ENCODE data around the gene TNFAIP8L1.

Gene TNFAIP8L1

GRCh38 chr19:4609878-4610511 lies 29.3 kb upstream of the TNFAIP8L1 start:
- no peak for DNase-seq (ENCODE audit: low read depth)

DNA sequence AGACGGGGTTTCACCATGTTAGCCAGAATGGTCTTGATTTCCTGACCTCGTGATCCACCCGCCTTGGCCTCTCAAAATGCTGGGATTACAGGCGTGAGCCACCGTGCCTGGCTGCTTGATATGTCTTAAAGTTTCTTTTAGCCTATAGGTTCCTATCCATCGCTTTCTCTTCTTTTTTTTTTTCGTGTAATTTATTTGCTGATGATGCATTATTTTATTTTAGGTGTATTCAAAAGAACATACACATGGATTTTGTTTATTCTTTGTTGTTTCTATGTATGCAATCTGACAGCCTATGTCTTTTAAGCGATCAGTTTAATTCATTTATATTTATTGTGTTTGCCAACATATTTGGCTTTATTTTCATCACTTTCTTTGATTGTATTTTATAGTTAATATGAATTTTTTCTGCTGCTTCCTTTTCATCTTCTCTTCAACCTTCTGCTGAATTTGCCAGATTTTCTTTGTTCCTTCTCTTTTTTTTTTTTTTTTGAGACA lies 26.0 kb upstream of the TNFAIP8L1 start:
- DNase-seq (ENCODE audit: low read depth) = no peak

DNA sequence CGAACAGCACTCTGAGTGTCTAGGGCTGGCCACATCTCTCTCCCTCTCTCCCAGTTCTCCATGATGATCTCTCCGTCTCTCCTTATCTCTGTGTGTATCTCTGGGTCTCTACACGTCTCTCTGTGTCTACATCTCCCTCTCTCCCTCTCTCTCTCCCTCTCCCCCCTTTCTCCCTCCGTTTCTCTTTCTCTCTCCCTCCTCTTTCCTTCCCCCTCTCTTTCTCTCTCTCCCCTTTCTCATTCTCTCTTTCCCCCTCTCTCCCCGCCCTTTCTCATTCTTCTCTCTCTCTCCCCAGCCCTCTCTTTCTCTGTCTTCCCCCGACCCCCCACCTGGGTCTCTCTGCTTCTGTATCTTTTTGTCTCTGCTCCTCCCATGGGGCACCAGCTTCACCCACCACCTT lies 21.3 kb upstream of the TNFAIP8L1 start:
- DNase-seq (ENCODE audit: low read depth) = no peak

GRCh38 chr19:4619668-4620294 lies 19.5 kb upstream of the TNFAIP8L1 start:
- no peak for DNase-seq (ENCODE audit: low read depth)

DNA sequence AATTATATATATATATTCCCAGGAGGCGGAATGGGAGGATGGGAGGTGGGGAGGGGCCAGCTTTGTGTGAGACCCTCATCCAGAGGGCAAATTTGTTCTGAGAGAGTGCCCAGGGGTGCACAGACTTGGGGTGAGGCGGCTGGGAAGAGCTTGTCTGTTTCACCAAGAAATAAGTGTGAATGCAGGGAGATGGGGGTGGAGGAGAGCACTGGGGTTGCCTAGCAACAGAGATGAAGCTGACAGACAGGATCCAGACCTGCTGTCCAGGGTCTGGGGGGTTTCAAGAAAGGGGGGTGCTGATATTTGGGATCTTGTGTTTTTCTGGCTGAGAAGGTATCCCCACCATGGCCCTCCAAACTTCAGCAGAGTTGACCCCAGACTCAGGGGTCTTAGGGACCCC lies 18.6 kb upstream of the TNFAIP8L1 start:
- no peak for DNase-seq (ENCODE audit: low read depth)

GRCh38 chr19:4622695-4623421 lies 16.5 kb upstream of the TNFAIP8L1 start:
- DNase-seq (ENCODE audit: low read depth) = no peak

DNA sequence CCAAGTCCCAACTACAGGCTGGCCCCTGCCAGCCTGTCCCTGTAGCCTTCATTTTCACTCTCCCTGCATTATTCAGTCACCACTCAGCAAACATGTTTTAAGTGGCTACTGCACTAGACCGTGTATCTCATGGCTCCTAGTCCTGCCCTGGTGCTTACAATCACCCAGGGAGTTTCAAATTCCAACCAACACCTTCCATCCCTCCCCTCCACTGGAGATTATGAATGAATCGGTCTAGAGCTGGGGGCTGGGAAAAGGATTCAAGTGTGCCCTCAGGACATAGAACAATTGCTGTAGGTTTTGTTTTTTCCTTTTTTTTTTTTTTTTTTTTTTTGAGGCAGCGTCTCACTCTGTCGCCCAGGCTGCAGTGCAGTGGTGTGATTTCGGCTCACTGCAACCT lies 15.0 kb upstream of the TNFAIP8L1 start:
- DNase-seq (ENCODE audit: low read depth) = no peak

DNA sequence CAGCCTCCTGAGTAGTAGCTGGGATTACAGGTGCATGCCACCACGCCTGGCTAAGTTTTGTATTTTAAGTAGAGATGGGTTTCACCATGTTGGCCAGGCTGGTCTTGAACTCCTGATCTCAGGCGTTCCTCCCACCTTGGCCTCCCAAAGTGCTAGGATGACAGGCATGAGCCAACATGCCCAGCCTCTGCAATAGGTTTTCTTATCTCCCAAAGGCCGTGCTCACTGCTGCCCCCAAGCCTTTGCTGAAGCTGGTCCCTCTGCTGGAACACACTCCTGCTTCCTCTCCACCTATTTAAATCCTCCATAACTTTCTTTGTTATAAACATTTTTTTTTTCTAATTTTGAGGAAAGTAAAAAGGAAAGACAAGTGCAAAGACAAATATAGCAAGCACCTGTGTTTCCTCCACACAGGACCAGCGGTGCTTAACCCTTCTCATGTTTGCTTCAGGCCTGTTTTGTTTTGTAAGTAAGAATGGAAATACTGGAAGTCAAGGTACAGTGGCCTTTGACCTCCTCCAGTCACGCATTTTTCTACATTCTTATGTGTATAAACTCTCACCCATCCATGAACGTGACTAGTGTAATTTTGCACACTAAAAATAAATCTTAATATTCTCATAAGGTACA lies 14.5 kb upstream of the TNFAIP8L1 start:
- DNase-seq (ENCODE audit: low read depth) = no peak

- no peak for DNase-seq (ENCODE audit: low read depth)
Observed at GRCh38 chr19:4633140-4633967, 6.0 kb upstream of the TNFAIP8L1 start.

DNA sequence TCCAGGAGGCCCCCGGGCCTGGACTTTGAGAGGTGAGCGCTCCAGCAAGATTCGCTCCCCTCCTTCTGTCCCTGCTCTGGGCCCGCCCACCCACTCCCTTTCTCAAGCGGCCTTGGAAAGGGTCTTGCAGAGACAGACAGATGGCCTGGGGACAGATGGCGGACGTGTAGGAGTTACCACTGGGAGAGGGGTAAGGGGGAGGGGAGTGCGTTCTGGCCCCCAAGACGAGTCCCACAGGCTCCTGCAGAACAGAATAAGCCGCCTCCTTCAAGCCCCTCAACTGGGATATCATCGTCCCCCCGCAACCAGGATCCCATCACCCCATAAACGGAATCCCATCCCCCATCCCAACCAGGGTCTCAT lies 3.6 kb upstream of the TNFAIP8L1 start:
- DNase-seq (ENCODE audit: low read depth) = no peak

DNA sequence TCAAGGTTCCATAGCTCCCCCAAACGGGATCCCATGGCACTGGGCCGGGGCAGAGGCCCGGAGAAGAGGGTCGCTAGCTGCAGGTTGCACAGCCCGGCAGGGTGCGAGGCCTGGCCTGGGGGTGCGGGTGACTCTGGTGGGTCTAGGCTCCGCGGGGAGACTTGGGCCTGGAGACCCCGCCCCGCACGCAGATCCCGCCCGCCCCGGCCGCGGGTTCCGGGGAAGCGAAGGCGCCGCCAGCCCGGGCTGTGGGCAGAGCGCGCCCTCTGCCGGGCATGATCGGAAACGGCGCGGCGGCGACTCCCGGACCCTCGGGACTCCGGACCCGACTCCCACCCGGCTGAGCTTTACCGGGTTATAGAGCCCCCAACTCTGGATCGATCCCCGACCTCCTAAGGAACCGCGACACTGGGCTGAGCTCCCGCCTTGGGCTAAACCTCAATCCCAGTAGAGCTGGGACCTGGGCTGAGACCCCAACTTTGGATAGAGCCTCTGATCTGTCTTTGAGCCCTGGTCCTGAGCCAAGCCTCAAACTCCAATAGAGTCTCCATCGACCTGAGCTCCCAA lies 3.1 kb upstream of the TNFAIP8L1 start:
- peak; percentile 65 for DNase-seq (ENCODE audit: low read depth)

- DNase-seq (ENCODE audit: low read depth) = no peak
Observed at GRCh38 chr19:4636761-4637160, 2.6 kb upstream of the TNFAIP8L1 start.

DNA sequence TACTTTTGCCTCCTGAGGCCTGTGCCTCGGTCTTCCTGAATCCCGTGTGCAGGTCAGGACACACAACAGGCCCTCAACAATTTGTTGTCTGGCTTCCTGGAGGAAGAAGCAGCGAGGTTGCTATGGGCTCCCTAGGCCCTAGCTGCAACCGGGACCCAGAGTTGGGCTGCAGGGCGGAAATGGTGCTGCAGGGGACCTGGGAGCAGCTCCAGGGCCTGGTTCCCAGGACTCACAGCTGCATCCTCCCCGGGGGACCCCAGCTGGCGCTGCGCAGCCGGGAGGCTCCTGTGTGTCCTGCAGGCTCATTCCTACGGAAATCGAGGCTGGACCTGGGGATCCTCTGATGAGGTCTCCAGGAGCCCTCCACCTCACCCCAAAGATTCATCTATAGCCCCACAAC lies 999 bp upstream of the TNFAIP8L1 start:
- DNase-seq (ENCODE audit: low read depth) = no peak

GRCh38 chr19:4639531-4640246 lies 373 bp downstream of the TNFAIP8L1 start:
- DNase-seq (ENCODE audit: low read depth) = no peak

DNA sequence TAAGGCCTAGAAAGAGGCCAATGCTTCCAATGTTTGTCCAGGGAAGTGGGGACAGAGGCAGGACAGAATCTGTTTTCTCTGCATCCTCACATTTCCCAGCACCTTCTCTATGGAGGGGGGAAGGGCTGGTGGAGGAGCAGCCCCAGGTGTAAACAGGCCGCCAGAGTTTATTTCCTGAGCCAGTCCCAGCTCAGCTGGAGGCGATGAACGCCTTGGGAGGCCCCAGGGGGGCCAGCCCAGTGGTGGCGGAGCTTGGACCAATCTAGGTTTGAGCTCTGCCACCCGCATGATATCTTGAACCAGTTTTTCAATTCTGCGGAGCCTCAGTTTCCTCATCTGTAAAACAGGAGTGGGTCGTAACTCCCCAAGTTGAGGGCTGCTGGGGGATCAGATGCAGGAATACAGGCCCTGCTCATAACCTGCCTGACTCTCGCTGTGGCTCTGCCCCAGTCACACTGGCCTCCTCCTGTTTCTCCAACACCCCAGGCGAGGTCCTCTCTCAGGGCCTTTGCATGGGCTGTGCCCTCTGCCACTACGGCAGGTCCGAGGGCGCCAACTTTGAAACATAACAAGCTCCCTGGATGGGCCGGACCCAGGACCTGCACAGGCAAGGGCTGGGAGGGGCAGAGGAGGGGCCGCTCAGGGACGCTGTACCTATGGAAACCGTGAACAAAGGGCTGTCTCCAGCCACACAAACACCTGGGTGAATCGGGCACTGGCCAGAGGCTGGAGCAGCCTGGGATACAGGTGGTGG lies 1.1 kb downstream of the TNFAIP8L1 start:
- no peak for DNase-seq (ENCODE audit: low read depth)

DNA sequence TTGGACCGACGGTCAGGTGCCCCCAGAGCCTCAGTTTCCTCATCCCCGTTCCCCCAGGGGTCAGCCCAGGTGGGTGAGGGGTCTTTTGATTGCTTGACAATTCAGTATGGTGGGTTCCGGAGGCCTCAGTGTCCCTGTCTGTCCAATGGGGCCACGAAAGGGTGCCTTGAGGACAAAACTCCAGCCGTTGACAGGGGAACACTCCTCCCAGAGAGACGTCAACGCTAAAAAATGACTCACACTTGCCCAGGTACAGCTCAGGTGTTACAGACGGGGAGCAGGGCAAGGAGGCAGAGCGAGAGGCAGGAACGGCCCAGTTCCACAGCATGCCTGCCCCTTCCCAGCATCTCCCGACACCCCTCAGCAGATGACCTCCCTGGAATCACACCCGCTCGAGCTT lies 1.8 kb downstream of the TNFAIP8L1 start:
- no peak for DNase-seq (ENCODE audit: low read depth)

DNA sequence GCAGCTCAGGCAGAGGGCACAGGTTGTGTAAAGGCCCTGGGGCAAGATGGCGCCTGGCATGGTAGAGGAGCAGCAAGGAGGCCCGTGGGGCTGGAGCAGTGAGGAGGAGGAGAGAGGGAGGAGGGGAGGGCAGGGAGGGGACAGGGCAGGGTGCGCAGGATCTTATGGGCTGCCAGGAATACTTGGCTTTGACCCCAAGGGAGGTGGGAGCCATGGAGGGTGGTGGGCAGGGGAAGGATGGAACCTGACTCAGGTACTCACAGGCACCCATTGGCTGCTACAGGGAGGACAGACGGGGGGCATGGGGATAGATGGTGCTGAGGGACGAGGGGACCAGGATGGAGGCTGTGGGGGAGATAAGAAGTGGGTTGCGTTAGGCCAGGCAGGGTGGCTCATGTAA lies 3.3 kb downstream of the TNFAIP8L1 start:
- DNase-seq (ENCODE audit: low read depth) = no peak

DNA sequence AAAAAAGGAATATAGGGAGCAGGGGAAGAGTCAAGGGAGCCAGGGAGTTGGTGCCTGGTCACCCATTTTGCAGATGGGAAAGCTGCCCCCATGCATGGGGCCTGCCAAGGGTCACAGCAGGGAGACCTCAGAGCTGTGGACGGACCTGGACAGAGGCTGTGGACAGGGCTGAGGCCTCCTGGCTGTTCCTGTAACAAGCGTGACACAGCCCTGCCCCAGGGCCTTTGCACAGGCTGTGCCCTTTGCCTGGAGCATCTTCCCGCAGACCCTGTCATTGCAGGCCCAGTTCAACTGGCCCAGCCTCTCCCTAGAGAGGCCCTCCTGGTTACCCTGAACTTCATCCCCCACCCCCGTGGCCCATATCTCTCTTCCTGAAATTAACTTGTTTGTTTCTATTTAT lies 6.4 kb downstream of the TNFAIP8L1 start:
- DNase-seq (ENCODE audit: low read depth) = no peak

DNA sequence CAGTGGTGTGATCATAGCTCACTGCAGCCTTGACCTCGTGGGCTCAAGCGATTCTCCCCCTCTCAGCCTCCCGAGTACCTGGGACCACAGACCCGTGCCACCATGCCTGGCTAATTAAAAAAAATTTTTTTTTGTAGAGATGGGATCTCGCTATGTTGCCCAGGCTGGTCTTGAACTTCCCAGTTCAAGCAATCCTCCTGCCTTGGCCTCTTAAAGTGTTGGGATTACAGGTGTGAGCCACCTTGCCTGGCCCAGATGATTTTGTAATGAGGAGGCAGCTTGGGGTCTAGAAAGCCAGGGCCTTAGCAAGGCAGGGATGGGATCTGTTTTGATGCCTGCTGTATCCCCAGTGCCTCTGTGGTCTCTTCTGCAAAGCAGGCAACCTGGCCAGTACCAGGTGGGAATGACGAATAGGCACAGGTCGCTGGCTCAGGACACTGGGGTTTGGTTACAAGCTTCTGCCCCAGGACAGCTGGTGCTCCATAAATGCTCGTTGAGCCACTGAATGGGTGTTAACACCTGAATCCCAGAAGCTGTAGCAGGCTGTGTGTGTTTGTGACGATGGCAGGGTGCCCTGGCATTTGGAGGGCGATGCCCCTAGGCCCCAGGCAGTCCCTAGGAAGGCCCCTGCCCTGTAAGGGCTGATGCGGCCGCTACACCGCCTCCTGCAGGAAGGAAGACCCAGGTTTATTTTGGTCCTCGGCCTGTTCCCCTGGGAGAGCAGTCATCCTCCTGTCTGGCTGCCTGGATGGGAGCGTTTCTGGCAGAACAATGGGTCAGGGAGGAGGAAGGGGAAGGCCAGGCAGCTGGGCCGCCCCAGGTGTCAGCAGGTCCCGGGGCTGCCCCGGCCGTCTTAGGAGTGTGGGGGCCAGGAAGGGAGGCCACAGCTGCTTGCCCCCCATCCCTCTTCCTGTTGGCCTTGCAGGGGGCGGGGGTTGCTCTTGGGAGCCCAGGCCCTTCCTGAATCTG lies 8.6 kb downstream of the TNFAIP8L1 start:
- no peak for DNase-seq (ENCODE audit: low read depth)

All from stimulated activated CD8-positive, alpha-beta memory T cell treated with anti-CD3 and anti-CD28 coated beads, Interleukin-4, amount 100 ng/mL, for 24 hours (primary cell).